C4-2B (cell line): ENCODE results near the gene PTRH1.

ENCODE experiments used
- H3K27ac ChIP-seq: fragments of 450-650 bp; 2 replicates; pipeline ENCODE4 v1.5.1; 2017
- CTCF ChIP-seq: fragments of 450-650 bp; conservative IDR thresholded peaks from 2 replicates; pipeline ENCODE4 v1.5.1; 2017; ENCODE audit warnings: mild to moderate bottlenecking
- ZFX ChIP-seq: fragments of 450-650 bp; IDR thresholded peaks from 2 replicates; pipeline ENCODE4 v1.6.1; 2017

Gene PTRH1

GRCh38 chr9:127735530-127736185 lies 20.2 kb upstream of the PTRH1 start:
- H3K27ac ChIP-seq: peak overlapping the region; percentile 92; the same call in 1 of the 2 replicates
- TF ChIP-seq ZFX (no peak), CTCF (peak; percentile 39)

GRCh38 chr9:127734747-127735529 lies 19.5 kb upstream of the PTRH1 start, which contains the start of gene TOR2A:
TSS of gene TOR2A (minus strand) at chr9:127735294. CDS start at chr9:127735270, 24 bp downstream.
- TF ChIP-seq ZFX: peak; percentile 89; the same call in 1 of the 2 replicates
- TF ChIP-seq CTCF: peak; percentile 94
- H3K27ac ChIP-seq: peak within 1 kb of the TSS; percentile 92

GRCh38 chr9:127734247-127734746 lies 18.8 kb upstream of the PTRH1 start:
- H3K27ac ChIP-seq: peak overlapping the region; percentile 92
- TF ChIP-seq CTCF: no peak
- TF ChIP-seq ZFX: no peak

- H3K27ac ChIP-seq: no peak overlapping the region
- TF ChIP-seq CTCF: no peak
- no peak for TF ChIP-seq ZFX
Observed at GRCh38 chr9:127733614-127734013, 18.2 kb upstream of the PTRH1 start.

- TF ChIP-seq CTCF (no peak), ZFX (no peak)
- no peak overlapping the region for H3K27ac ChIP-seq
Observed at GRCh38 chr9:127732444-127732843, 17.0 kb upstream of the PTRH1 start.

- no peak overlapping the region for H3K27ac ChIP-seq
- TF ChIP-seq CTCF: no peak
- no peak for TF ChIP-seq ZFX
Observed at GRCh38 chr9:127731938-127732337, 16.5 kb upstream of the PTRH1 start.

- no peak overlapping the region for H3K27ac ChIP-seq
- TF ChIP-seq CTCF (no peak), ZFX (no peak)
Observed at GRCh38 chr9:127730799-127731410, 15.4 kb upstream of the PTRH1 start.
